Mucosa of rectum (tissue), 2 donors: Measurements from ENCODE around the gene OR52D1.

ENCODE experiments used
- H3K27ac ChIP-seq, 2 donors: one replicate each; pipeline ENCODE4 v1.7.0; 2013; ENCODE audit warnings: inconsistent platforms in 2 of 2, low read depth in 2 of 2, low read length in 2 of 2
- H3K27me3 ChIP-seq, 2 donors: one replicate each; pipeline ENCODE4 v1.7.0; 2013; ENCODE audit warnings: low read length in 2 of 2; ENCODE audit not compliant: control insufficient read depth in 2 of 2, insufficient read depth in 2 of 2
- H3K36me3 ChIP-seq, 2 donors: one replicate each; pipeline ENCODE4 v1.7.0; 2013; ENCODE audit warnings: low read length in 2 of 2; ENCODE audit not compliant: control insufficient read depth in 2 of 2, insufficient read depth in 2 of 2
- H3K4me1 ChIP-seq, 2 donors: one replicate each; pipeline ENCODE4 v1.7.0; 2013; ENCODE audit warnings: low read length in 2 of 2, mild to moderate bottlenecking in 1 of 2; ENCODE audit not compliant: control insufficient read depth in 2 of 2, insufficient read depth in 2 of 2
- H3K4me3 ChIP-seq, 2 donors: one replicate each; pipeline ENCODE4 v1.7.0; 2013; ENCODE audit warnings: low read length in 2 of 2
- H3K9ac ChIP-seq, 2 donors: one replicate each; pipeline ENCODE4 v1.7.0; 2013; ENCODE audit warnings: low read length in 2 of 2, low read depth in 1 of 2, mild to moderate bottlenecking in 1 of 2
- H3K9me3 ChIP-seq, 2 donors: one replicate each; pipeline ENCODE4 v1.7.0; 2013; ENCODE audit warnings: low read length in 2 of 2; ENCODE audit not compliant: control insufficient read depth in 2 of 2
- donor health status: healthy.
- donor health status: Normal muscosa, but diverticular disease.

OR52D1 gene

GRCh38 chr11:5488385-5488784, at the start of gene OR52D1:
Gene OR52D1 (plus strand): TSS chr11:5488685. CDS start chr11:5488707, 22 bp downstream.
- Histone ChIP-seq H3K4me3 (no peak within 1 kb of the TSS), H3K27me3 (no peaks in the 10 kb centered on the region), H3K9me3 (no peaks in the 10 kb centered on the region), H3K27ac (no peak within 1 kb of the TSS), H3K9ac (no peak within 1 kb of the TSS), H3K36me3 (no peaks in the 10 kb centered on the region), H3K4me1 (no peaks in the 10 kb centered on the region)

- H3K4me3 ChIP-seq, result no peak within 1 kb of the TSS
Measured at GRCh38 chr11:5441414-5441813, 47.1 kb upstream of the OR52D1 start, which contains the start of gene OR51I1. Gene OR51I1 (minus strand): TSS chr11:5441514. CDS start chr11:5441514, 0 bp downstream.

GRCh38 chr11:5443835-5444393, 44.6 kb upstream of the OR52D1 start:
- H3K27ac ChIP-seq, result no peak overlapping the region
- no peaks in the 10 kb centered on the region for H3K9me3 ChIP-seq
- H3K4me3 ChIP-seq, result no peak overlapping the region
- H3K9ac ChIP-seq, result no peak overlapping the region
- no peaks in the 10 kb centered on the region for H3K27me3 ChIP-seq
- H3K4me1 ChIP-seq, result no peaks in the 10 kb centered on the region
- no peaks in the 10 kb centered on the region for H3K36me3 ChIP-seq

More at GRCh38 chr11:5441414-5441813, 47.1 kb upstream of the OR52D1 start, which contains the start of gene OR51I1:
- Histone ChIP-seq H3K9ac (no peak within 1 kb of the TSS), H3K4me1 (no peaks in the 10 kb centered on the region), H3K27me3 (no peaks in the 10 kb centered on the region), H3K27ac (no peak within 1 kb of the TSS), H3K36me3 (no peaks in the 10 kb centered on the region), H3K9me3 (no peaks in the 10 kb centered on the region)

GRCh38 chr11:5449023-5449422, 39.5 kb upstream of the OR52D1 start, which contains the start of gene OR51I2:
Gene OR51I2 (plus strand): TSS chr11:5449323. CDS start chr11:5453489, 4,166 bp downstream.
- Histone ChIP-seq H3K36me3 (no peaks in the 10 kb centered on the region), H3K9me3 (no peaks in the 10 kb centered on the region), H3K27me3 (no peaks in the 10 kb centered on the region), H3K4me3 (no peak within 1 kb of the TSS), H3K4me1 (no peaks in the 10 kb centered on the region), H3K9ac (no peak within 1 kb of the TSS), H3K27ac (no peak within 1 kb of the TSS)

- Histone ChIP-seq H3K27ac (no peak overlapping the region), H3K36me3 (no peaks in the 10 kb centered on the region), H3K9me3 (no peaks in the 10 kb centered on the region), H3K4me1 (no peaks in the 10 kb centered on the region), H3K4me3 (no peak overlapping the region), H3K27me3 (no peaks in the 10 kb centered on the region), H3K9ac (no peak overlapping the region)
Measured at GRCh38 chr11:5449432-5449831, 39.1 kb upstream of the OR52D1 start.

- H3K4me1 ChIP-seq, result no peaks in the 10 kb centered on the region
- H3K4me3 ChIP-seq, result no peak overlapping the region
- H3K9me3 ChIP-seq, result no peaks in the 10 kb centered on the region
- H3K36me3 ChIP-seq, result no peaks in the 10 kb centered on the region
- no peak overlapping the region for H3K9ac ChIP-seq
- no peak overlapping the region for H3K27ac ChIP-seq
- H3K27me3 ChIP-seq, result no peaks in the 10 kb centered on the region
Measured at GRCh38 chr11:5460983-5461621, 27.4 kb upstream of the OR52D1 start.

DNA sequence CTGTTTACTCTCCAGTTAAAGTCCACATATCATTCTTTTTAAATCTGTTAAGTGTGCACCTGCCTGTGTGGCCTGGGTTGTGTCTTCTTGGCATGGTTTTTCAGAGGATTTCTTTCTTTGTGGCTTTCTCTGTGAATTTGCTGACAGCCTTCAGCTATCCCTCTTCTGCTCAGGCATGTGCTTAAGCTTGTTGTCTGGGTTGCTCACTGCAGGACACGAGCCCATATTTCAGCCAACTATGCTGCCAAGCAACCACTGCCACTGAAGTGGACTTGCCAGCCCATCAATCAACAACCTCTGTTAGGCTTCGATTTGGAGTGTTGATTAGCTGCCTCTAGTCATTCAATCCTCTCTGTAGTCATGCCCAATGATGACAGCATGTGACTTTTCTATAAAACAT, 21.0 kb upstream of the OR52D1 start:
- no peak overlapping the region for H3K9ac ChIP-seq
- H3K27me3 ChIP-seq, result no peaks in the 10 kb centered on the region
- H3K36me3 ChIP-seq, result no peaks in the 10 kb centered on the region
- no peaks in the 10 kb centered on the region for H3K9me3 ChIP-seq
- H3K27ac ChIP-seq, result no peak overlapping the region
- no peak overlapping the region for H3K4me3 ChIP-seq
- H3K4me1 ChIP-seq, result no peaks in the 10 kb centered on the region

DNA sequence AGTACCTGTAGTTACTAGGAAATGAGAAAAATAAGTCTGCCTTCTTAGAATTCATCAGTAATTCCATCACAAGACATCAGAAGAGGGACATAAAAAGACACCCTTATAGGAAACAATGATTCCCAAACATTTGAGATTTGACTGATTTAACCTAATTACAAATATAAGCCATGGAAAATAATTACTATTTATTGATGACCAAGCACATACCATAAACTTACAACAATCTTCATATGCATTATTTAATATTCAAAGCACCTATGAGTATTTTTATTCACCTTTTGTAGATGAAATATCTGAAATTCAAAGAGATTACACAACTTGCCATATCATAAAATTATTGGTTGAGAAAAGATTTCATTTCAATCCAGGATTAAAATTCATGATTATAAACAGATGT, 14.6 kb upstream of the OR52D1 start:
- H3K27me3 ChIP-seq, result no peaks in the 10 kb centered on the region
- no peak overlapping the region for H3K4me3 ChIP-seq
- H3K27ac ChIP-seq, result no peak overlapping the region
- H3K36me3 ChIP-seq, result no peaks in the 10 kb centered on the region
- no peaks in the 10 kb centered on the region for H3K4me1 ChIP-seq
- no peaks in the 10 kb centered on the region for H3K9me3 ChIP-seq
- H3K9ac ChIP-seq, result no peak overlapping the region

DNA sequence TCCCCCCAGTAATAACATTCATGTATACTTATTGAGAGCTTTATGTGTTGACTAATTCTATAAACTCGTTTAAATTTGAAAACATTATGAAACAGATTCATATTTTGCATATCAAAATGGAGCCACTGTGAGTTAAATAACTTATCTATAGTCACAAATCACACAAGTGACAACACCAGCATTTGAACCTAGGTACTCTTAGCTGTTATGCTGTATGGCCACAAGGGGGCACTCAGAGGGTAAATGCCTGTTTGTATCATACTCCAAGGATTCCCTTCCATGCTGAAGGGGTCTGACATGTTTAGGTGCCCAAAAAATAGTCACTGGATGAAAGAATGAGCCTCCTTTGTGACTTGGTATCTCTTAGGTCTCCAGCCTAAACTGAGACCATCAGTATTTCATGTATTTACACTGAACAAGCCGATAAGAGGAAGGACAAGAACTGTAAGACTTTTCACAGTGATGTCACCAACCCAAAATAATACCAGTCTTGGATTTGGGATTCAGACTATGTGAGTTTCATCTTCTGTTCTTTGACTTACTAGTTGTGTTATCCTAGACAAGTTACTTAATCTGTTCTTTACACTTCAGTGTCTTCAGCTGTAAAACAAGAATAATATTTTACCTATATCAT, 12.2 kb upstream of the OR52D1 start:
- Histone ChIP-seq H3K4me3 (no peak overlapping the region), H3K27me3 (no peaks in the 10 kb centered on the region), H3K36me3 (no peaks in the 10 kb centered on the region), H3K9ac (no peak overlapping the region), H3K4me1 (no peaks in the 10 kb centered on the region), H3K9me3 (no peaks in the 10 kb centered on the region), H3K27ac (no peak overlapping the region)

DNA sequence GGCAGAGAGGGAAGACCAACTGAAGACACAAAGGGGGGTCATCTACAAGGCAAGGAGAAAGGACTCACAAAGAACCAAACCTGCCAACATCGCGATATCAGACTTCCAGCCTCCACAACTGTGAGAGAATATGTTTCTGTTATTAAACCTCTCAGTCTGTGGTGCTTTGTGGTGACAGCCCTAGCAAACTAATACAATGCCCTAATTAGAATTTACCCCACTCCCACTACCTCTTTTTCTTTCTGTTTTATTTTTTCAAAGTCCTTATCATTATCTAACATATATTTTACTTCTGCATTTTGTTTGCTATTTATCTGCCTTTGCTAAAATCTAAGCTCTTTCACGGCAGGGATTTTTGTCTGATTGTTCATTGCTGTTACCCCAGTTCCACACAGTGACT, 2.5 kb upstream of the OR52D1 start:
- no peaks in the 10 kb centered on the region for H3K36me3 ChIP-seq
- no peaks in the 10 kb centered on the region for H3K27me3 ChIP-seq
- H3K9ac ChIP-seq, result no peak overlapping the region
- H3K4me1 ChIP-seq, result no peaks in the 10 kb centered on the region
- H3K27ac ChIP-seq, result no peak overlapping the region
- H3K9me3 ChIP-seq, result no peaks in the 10 kb centered on the region
- H3K4me3 ChIP-seq, result no peak overlapping the region
